WTC11 (cell line): ENCODE measurements around the gene PAPOLG. TPM values are rescaled to one million over a fixed set of nuclear protein-coding genes. Genes with fewer than 3 reads are reported as not detected.

Source experiments
- ATAC-seq: fragments of 200-7000 bp; cut with Tn5 transposase; 2 replicates; pipeline ENCODE4 v1.10.0; 2021; ENCODE audit warnings: mild to moderate bottlenecking, moderate library complexity
- CTCF ChIA-PET: fragments of 300-600 bp; sonication (Branson Sonifier 250); formaldehyde crosslinking; loops from one replicate; lab custom pipeline; 2021; ENCODE audit warnings: antibody characterized with exemption; lab: Charles Lee
- POLR2A ChIA-PET: fragments of 350-600 bp; sonication (Branson Sonifier 250); formaldehyde crosslinking; loops from one replicate; lab custom pipeline; 2021; ENCODE audit warnings: antibody characterized with exemption; lab: Charles Lee
- DNase-seq: peaks from one replicate; pipeline ENCODE4 v3.0.0; 2021; ENCODE audit warnings: low spot score
- H3K27ac Mint-ChIP-seq: 2 replicates; pipeline ENCODE4 v1.8.0; 2021; ENCODE audit warnings: mixed read lengths
- H3K27me3 Mint-ChIP-seq: 2 replicates; pipeline ENCODE4 v1.8.0; 2021; ENCODE audit warnings: low read depth, mild to moderate bottlenecking, moderate library complexity, mixed read lengths
- H3K36me3 Mint-ChIP-seq: 2 replicates; pipeline ENCODE4 v1.8.0; 2021; ENCODE audit warnings: mixed read lengths
- H3K4me1 Mint-ChIP-seq: 2 replicates; pipeline ENCODE4 v1.8.0; 2022; ENCODE audit warnings: mixed read lengths
- H3K4me3 Mint-ChIP-seq: 2 replicates; pipeline ENCODE4 v1.8.0; 2021; ENCODE audit warnings: mild to moderate bottlenecking, moderate library complexity, mixed read lengths
- H3K9me3 Mint-ChIP-seq: 2 replicates; pipeline ENCODE4 v1.8.0; 2021; ENCODE audit warnings: mixed read lengths
- CBFB ChIP-seq: sonication (generic); formaldehyde crosslinking; IDR thresholded peaks from 2 replicates; pipeline ENCODE4 v1.8.1; 2022; ENCODE audit warnings: mild to moderate bottlenecking, low read depth, missing genetic modification reagents
- CTCF ChIP-seq: fragments of 200-600 bp; IDR thresholded peaks from 2 replicates; pipeline ENCODE4 v1.8.0; 2022; ENCODE audit warnings: antibody characterized with exemption
- E2F5 ChIP-seq: sonication (generic); formaldehyde crosslinking; IDR thresholded peaks from 2 replicates; pipeline ENCODE4 v1.8.1; 2022; ENCODE audit warnings: mild to moderate bottlenecking, moderate library complexity, missing genetic modification reagents
- ELF4 ChIP-seq: sonication (generic); formaldehyde crosslinking; IDR thresholded peaks from 2 replicates; pipeline ENCODE4 v1.8.1; 2022; ENCODE audit warnings: low read depth, mild to moderate bottlenecking, moderate library complexity, missing genetic modification reagents
- FOXK1 ChIP-seq: sonication (generic); formaldehyde crosslinking; IDR thresholded peaks from 2 replicates; pipeline ENCODE4 v1.8.0; 2022; ENCODE audit warnings: mild to moderate bottlenecking, moderate library complexity, missing genetic modification reagents
- FOXP4 ChIP-seq: sonication (generic); formaldehyde crosslinking; IDR thresholded peaks from 2 replicates; pipeline ENCODE4 v1.8.0; 2022; ENCODE audit warnings: mild to moderate bottlenecking, missing genetic modification reagents
- GTF2I ChIP-seq: fragments of 250-450 bp; sonication (Bioruptor Pico); conservative IDR thresholded peaks from 2 replicates; pipeline ENCODE4 v1.4.0; 2021; ENCODE audit warnings: mild to moderate bottlenecking
- KAT7 ChIP-seq: sonication (generic); formaldehyde crosslinking; IDR thresholded peaks from 2 replicates; pipeline ENCODE4 v1.8.1; 2023; ENCODE audit warnings: missing genetic modification reagents, mild to moderate bottlenecking, borderline replicate concordance
- MYBL2 ChIP-seq: sonication (generic); formaldehyde crosslinking; IDR thresholded peaks from 2 replicates; pipeline ENCODE4 v1.8.1; 2023; ENCODE audit warnings: mild to moderate bottlenecking, moderate library complexity, missing genetic modification reagents
- NR3C1 ChIP-seq: sonication (generic); formaldehyde crosslinking; conservative IDR thresholded peaks from 2 replicates; pipeline ENCODE4 v1.8.1; 2023; ENCODE audit warnings: low read depth, mild to moderate bottlenecking, missing genetic modification reagents
- USF1 ChIP-seq: sonication (generic); formaldehyde crosslinking; IDR thresholded peaks from 2 replicates; pipeline ENCODE4 v1.8.0; 2022; ENCODE audit warnings: mild to moderate bottlenecking, missing genetic modification reagents
- ZNF121 ChIP-seq: sonication (generic); formaldehyde crosslinking; IDR thresholded peaks from 2 replicates; pipeline ENCODE4 v1.8.0; 2023; ENCODE audit warnings: missing genetic modification reagents
- ZNF396 ChIP-seq: fragments of 250-450 bp; sonication (Bioruptor Pico); IDR thresholded peaks from 2 replicates; pipeline ENCODE4 v1.8.0; 2021; ENCODE audit warnings: mild to moderate bottlenecking, moderate library complexity, borderline replicate concordance
- ZNF416 ChIP-seq: fragments of 250-450 bp; sonication (Bioruptor Pico); IDR thresholded peaks from 2 replicates; pipeline ENCODE4 v1.9.0; 2021; ENCODE audit warnings: mild to moderate bottlenecking, inconsistent platforms
- total RNA-seq: library from RNA; stranded (reverse); gene quantifications from 3 replicates; pipeline ENCODE4 v1.2.3, GENCODE V29; 2021
- TF ChIP-seq, protein P1 (sequence below): sonication (generic); formaldehyde crosslinking; IDR thresholded peaks from 2 replicates; pipeline ENCODE4 v1.8.0; 2023; ENCODE audit warnings: mild to moderate bottlenecking, missing genetic modification reagents
- TF ChIP-seq, protein P2 (sequence below): sonication (generic); formaldehyde crosslinking; IDR thresholded peaks from 2 replicates; pipeline ENCODE4 v1.8.0; 2023; ENCODE audit warnings: missing genetic modification reagents
- TF ChIP-seq, protein P3 (sequence below): sonication (generic); formaldehyde crosslinking; IDR thresholded peaks from 2 replicates; pipeline ENCODE4 v1.8.1; 2022; ENCODE audit warnings: low read depth, missing genetic modification reagents, borderline replicate concordance
- TF ChIP-seq, protein P4 (sequence below): sonication (generic); formaldehyde crosslinking; IDR thresholded peaks from 2 replicates; pipeline ENCODE4 v1.8.0; 2022; ENCODE audit warnings: missing genetic modification reagents

The PAPOLG gene
- total RNA-seq, 1 experiment from 2014 or later = 22.5 TPM

DNA sequence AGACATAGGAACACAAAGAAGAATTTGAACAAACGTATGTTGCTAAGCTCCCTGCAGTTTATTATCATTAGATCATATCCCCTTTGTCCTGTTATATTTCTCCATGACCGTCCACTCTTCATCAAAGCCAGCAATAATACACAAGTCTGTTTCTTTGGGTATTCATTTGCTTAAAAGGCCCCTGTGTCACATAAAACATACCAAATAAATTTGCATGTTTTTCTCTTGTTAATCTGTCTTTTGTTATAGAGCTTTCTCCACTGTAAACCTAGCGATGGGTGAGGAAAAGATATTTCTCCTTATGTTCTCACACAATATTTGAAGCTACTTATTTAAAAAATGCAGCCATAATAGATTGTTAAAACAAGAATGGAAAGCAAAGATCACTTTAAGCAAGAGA is 82.4 kb downstream of the PAPOLG start (continued):
- TF ChIP-seq FOXP4 (CRISPR knock-in tag) (no peak), FOXK1 (no peak)
- TF ChIP-seq, protein P1, sequence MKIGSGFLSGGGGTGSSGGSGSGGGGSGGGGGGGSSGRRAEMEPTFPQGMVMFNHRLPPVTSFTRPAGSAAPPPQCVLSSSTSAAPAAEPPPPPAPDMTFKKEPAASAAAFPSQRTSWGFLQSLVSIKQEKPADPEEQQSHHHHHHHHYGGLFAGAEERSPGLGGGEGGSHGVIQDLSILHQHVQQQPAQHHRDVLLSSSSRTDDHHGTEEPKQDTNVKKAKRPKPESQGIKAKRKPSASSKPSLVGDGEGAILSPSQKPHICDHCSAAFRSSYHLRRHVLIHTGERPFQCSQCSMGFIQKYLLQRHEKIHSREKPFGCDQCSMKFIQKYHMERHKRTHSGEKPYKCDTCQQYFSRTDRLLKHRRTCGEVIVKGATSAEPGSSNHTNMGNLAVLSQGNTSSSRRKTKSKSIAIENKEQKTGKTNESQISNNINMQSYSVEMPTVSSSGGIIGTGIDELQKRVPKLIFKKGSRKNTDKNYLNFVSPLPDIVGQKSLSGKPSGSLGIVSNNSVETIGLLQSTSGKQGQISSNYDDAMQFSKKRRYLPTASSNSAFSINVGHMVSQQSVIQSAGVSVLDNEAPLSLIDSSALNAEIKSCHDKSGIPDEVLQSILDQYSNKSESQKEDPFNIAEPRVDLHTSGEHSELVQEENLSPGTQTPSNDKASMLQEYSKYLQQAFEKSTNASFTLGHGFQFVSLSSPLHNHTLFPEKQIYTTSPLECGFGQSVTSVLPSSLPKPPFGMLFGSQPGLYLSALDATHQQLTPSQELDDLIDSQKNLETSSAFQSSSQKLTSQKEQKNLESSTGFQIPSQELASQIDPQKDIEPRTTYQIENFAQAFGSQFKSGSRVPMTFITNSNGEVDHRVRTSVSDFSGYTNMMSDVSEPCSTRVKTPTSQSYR (CRISPR knock-in tag) = no peak
- TF ChIP-seq, protein P2, sequence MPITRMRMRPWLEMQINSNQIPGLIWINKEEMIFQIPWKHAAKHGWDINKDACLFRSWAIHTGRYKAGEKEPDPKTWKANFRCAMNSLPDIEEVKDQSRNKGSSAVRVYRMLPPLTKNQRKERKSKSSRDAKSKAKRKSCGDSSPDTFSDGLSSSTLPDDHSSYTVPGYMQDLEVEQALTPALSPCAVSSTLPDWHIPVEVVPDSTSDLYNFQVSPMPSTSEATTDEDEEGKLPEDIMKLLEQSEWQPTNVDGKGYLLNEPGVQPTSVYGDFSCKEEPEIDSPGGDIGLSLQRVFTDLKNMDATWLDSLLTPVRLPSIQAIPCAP (CRISPR knock-in tag) = no peak

DNA sequence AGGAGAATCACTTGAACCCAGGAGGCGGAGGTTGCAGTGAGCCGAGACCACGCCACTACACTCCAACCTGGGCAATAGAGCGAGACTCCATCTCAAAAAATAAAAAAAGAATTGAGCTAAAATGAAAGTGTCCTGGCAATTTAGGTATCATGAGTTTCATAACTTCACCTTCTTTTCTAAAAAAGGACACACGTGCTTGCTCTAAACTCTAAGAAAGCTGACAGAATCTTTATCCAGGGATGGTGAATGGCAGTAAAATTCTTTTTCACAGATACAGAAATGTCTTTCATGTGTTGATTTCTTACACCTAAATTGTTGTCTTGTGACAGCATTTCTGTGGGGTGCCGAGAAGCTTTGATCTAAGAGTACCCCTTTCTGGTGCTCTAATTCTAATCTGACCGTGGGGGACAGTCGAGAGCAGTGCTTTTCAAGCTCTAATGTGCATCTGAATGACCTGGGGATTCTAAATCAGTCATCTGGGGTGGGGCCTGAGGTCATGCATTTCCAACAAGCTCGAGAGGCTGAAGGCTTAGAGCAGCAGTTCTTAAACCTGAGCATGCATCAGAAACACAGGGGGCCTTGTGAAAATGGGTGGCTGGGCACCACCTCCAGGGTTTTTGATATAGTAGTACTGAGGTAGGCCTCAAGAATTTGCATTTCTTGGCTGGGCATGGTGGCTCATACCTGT is 83.2 kb downstream of the PAPOLG start:
- no peaks in the 10 kb centered on the region for H3K36me3 Mint-ChIP-seq
- CTCF ChIA-PET = interaction anchor here (0.6 to 1.3 kb wide), 4 partner anchors 10 to 160 kb away, joined by 3 to 7 read pairs (median 4); no protein-coding TSS in a partner anchor
- TF ChIP-seq MYBL2 (CRISPR knock-in tag) (no peak), CBFB (no peak), USF1 (CRISPR knock-in tag) (no peak), ZNF121 (no peak)
- ATAC-seq (peak; percentile 85), DNase-seq (peak; percentile 16)
- H3K27ac Mint-ChIP-seq = no peak overlapping the region
- POLR2A ChIA-PET = no interaction called here
- H3K9me3 Mint-ChIP-seq = no peaks in the 10 kb centered on the region
- H3K4me3 Mint-ChIP-seq = no peak overlapping the region
- H3K4me1 Mint-ChIP-seq = peaks cover 7% of the 10 kb centered on the region
- H3K27me3 Mint-ChIP-seq = peaks cover 89% of the 10 kb centered on the region

DNA sequence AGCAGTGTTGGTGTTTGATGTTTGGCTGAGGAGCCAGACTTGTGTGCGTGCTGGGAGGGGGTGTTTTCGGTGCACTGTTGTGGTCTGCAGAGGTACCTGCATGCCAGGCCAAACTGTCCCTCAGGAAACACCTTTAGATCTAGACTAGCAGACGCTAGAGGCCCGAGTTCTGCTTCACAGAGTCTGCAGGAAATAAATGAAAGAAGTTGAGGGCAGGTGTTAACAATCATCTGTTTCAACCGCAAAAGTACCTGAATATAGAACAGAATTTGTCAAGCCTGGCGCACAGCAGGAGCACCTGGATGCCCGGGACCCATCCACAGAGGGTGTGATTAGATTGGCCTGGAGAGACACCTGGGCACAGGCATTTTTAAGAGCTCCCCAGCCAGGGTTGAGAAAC is 84.8 kb downstream of the PAPOLG start:
- DNase-seq = no peak
- H3K27me3 Mint-ChIP-seq = peaks cover 74% of the 10 kb centered on the region
- ChIA-PET CTCF (no interaction called here), POLR2A (no interaction called here)
- H3K36me3 Mint-ChIP-seq = no peaks in the 10 kb centered on the region
- ATAC-seq = no peak
- no peak overlapping the region for H3K4me3 Mint-ChIP-seq
- H3K4me1 Mint-ChIP-seq = peaks cover 7% of the 10 kb centered on the region
- no peak overlapping the region for H3K27ac Mint-ChIP-seq
- no peaks in the 10 kb centered on the region for H3K9me3 Mint-ChIP-seq
- TF ChIP-seq CTCF = no peak
- TF ChIP-seq, protein P3, sequence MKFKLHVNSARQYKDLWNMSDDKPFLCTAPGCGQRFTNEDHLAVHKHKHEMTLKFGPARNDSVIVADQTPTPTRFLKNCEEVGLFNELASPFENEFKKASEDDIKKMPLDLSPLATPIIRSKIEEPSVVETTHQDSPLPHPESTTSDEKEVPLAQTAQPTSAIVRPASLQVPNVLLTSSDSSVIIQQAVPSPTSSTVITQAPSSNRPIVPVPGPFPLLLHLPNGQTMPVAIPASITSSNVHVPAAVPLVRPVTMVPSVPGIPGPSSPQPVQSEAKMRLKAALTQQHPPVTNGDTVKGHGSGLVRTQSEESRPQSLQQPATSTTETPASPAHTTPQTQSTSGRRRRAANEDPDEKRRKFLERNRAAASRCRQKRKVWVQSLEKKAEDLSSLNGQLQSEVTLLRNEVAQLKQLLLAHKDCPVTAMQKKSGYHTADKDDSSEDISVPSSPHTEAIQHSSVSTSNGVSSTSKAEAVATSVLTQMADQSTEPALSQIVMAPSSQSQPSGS (CRISPR knock-in tag) = no peak
- TF ChIP-seq ZNF396 (CRISPR knock-in tag) = no peak
- no peak for TF ChIP-seq KAT7 (CRISPR knock-in tag)
- TF ChIP-seq, protein P4, sequence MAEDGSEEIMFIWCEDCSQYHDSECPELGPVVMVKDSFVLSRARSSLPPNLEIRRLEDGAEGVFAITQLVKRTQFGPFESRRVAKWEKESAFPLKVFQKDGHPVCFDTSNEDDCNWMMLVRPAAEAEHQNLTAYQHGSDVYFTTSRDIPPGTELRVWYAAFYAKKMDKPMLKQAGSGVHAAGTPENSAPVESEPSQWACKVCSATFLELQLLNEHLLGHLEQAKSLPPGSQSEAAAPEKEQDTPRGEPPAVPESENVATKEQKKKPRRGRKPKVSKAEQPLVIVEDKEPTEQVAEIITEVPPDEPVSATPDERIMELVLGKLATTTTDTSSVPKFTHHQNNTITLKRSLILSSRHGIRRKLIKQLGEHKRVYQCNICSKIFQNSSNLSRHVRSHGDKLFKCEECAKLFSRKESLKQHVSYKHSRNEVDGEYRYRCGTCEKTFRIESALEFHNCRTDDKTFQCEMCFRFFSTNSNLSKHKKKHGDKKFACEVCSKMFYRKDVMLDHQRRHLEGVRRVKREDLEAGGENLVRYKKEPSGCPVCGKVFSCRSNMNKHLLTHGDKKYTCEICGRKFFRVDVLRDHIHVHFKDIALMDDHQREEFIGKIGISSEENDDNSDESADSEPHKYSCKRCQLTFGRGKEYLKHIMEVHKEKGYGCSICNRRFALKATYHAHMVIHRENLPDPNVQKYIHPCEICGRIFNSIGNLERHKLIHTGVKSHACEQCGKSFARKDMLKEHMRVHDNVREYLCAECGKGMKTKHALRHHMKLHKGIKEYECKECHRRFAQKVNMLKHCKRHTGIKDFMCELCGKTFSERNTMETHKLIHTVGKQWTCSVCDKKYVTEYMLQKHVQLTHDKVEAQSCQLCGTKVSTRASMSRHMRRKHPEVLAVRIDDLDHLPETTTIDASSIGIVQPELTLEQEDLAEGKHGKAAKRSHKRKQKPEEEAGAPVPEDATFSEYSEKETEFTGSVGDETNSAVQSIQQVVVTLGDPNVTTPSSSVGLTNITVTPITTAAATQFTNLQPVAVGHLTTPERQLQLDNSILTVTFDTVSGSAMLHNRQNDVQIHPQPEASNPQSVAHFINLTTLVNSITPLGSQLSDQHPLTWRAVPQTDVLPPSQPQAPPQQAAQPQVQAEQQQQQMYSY (CRISPR knock-in tag) = no peak
- TF ChIP-seq E2F5 (CRISPR knock-in tag) = no peak
- no peak for TF ChIP-seq GTF2I (CRISPR knock-in tag)
- no peak for TF ChIP-seq ZNF416 (CRISPR knock-in tag)
- TF ChIP-seq NR3C1 = no peak
- TF ChIP-seq ELF4 (CRISPR knock-in tag) = no peak
